ENCODE measurements around the gene DMRT1. TPM values are rescaled to one million over a fixed set of nuclear protein-coding genes. Genes with fewer than 3 reads are reported as not detected.

DMRT1 gene
- total RNA-seq, 2 donors from 2014 or later, result not detected

DNA sequence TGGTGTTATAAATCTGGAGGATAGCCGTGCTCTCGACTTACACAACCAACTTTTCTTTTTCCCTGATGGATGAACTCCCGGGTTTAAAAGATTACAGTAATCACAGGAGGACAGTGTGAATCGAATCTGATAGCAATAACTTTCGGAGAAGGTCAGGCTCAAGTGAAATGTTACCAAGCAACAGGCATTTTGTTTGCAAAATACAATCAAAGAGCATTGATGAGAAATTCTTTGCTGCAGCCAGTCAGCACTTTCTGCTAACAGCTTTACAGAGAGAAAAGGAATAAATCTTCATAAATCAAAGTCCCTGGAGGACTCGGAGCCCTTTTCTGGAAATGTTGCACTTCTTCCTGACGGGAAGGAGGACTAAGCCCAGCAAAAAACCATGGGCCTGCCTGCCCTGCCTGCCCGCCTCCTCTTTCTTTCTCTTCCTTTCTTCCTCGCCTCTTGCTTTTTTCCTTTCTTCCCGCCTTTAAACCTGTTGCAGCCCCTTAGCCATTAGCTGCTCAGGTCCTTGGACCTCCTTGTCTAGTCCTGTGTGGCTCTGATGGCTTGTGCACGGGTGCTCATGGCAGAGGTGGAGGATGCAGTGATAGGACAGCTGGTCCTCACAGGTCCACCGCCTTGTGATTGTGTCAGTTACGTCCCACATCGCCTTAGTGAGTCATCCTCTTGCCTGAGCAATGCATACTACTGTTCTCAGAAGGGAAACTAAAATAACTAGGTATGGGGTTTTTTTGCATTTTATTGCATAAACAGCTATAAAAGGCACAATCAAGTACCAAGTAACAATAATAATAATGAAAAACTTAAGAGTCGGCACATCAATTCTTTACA is 141.1 kb downstream of the DMRT1 start:
- TF ChIP-seq, protein P1, sequence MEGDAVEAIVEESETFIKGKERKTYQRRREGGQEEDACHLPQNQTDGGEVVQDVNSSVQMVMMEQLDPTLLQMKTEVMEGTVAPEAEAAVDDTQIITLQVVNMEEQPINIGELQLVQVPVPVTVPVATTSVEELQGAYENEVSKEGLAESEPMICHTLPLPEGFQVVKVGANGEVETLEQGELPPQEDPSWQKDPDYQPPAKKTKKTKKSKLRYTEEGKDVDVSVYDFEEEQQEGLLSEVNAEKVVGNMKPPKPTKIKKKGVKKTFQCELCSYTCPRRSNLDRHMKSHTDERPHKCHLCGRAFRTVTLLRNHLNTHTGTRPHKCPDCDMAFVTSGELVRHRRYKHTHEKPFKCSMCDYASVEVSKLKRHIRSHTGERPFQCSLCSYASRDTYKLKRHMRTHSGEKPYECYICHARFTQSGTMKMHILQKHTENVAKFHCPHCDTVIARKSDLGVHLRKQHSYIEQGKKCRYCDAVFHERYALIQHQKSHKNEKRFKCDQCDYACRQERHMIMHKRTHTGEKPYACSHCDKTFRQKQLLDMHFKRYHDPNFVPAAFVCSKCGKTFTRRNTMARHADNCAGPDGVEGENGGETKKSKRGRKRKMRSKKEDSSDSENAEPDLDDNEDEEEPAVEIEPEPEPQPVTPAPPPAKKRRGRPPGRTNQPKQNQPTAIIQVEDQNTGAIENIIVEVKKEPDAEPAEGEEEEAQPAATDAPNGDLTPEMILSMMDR (conservative IDR thresholded peaks at IDR 0.05), result no peak
- Mint-ChIP-seq H3K36me3 (ENCODE audit: low read depth) (no peaks in the 10 kb centered on the region), H3K9me3 (no peaks in the 10 kb centered on the region), H3K27me3 (ENCODE audit: insufficient read depth) (peaks cover 96% of the 10 kb centered on the region), H3K27ac (no peak overlapping the region), H3K4me3 (no peak overlapping the region), H3K4me1 (peaks cover under 1% of the 10 kb centered on the region)
- 77 to 80% methylated on average over 9 to 15 of the region's 15 CpGs for WGBS, 2 experiments (ENCODE audit: insufficient coverage in 1 of 2, insufficient read length in 1 of 2)
- H3K4me3 ChIP-seq (ENCODE audit: low read length), result no peak overlapping the region
- H3K4me1 ChIP-seq (ENCODE audit: control insufficient read depth, insufficient read depth, low read length), result no peaks in the 10 kb centered on the region
- H3K27ac ChIP-seq (ENCODE audit: low read depth, low read length), result no peak overlapping the region
- H3K27me3 ChIP-seq (ENCODE audit: control insufficient read depth, insufficient read depth, low read length, poor library complexity, severe bottlenecking), result peaks cover 100% of the 10 kb centered on the region
- DNase-seq, result no peak
- H3K9me3 ChIP-seq (ENCODE audit: control insufficient read depth, low read length), result no peaks in the 10 kb centered on the region
- H3K36me3 ChIP-seq (ENCODE audit: control insufficient read depth, insufficient read depth, low read length), result no peaks in the 10 kb centered on the region
- H3K9ac ChIP-seq (ENCODE audit: extremely low read depth, low read length, poor library complexity, severe bottlenecking), result no peak overlapping the region

DNA sequence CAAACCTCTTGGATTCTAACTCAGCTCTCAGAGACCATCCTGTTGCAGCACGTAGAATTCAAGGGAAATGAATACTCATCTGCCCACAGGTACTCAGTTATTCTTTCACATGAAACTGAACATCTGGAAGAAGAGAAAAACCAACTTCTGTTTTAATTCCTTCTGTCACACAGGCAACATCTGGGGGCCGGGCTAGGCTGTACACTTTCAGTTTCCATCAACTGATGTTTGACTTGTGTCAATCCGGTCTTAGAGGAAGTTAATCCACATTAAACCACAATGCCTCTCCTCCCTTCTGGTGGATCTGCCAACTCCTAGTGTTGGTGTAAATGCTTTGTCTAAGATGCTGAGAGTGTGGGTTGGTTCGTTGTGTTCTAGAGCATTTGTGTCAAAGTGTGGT is 152.5 kb downstream of the DMRT1 start:
- H3K27me3 ChIP-seq (ENCODE audit: control insufficient read depth, insufficient read depth, low read length, poor library complexity, severe bottlenecking), result peaks cover 28% of the 10 kb centered on the region
- no peak overlapping the region for H3K27ac ChIP-seq (ENCODE audit: low read depth, low read length)
- no peaks in the 10 kb centered on the region for H3K4me1 ChIP-seq (ENCODE audit: control insufficient read depth, insufficient read depth, low read length)
- Mint-ChIP-seq H3K36me3 (ENCODE audit: low read depth) (no peaks in the 10 kb centered on the region), H3K4me1 (no peaks in the 10 kb centered on the region), H3K27me3 (ENCODE audit: insufficient read depth) (peaks cover 69% of the 10 kb centered on the region), H3K4me3 (no peak overlapping the region), H3K27ac (no peak overlapping the region), H3K9me3 (peaks cover 15% of the 10 kb centered on the region)
- 80 to 88% methylated on average over 2 to 4 of the region's 4 CpGs for WGBS, 2 experiments (ENCODE audit: insufficient coverage in 1 of 2, insufficient read length in 1 of 2)
- H3K36me3 ChIP-seq (ENCODE audit: control insufficient read depth, insufficient read depth, low read length), result no peaks in the 10 kb centered on the region
- no peak for DNase-seq
- H3K9ac ChIP-seq (ENCODE audit: extremely low read depth, low read length, poor library complexity, severe bottlenecking), result no peak overlapping the region
- no peak overlapping the region for H3K4me3 ChIP-seq (ENCODE audit: low read length)
- TF ChIP-seq, protein P1 (conservative IDR thresholded peaks at IDR 0.05), result no peak
- H3K9me3 ChIP-seq (ENCODE audit: control insufficient read depth, low read length), result peaks cover 12% of the 10 kb centered on the region

GRCh38 chr9:995192-995591 is 153.7 kb downstream of the DMRT1 start:
- 92 to 93% methylated on average over 4 of the region's 4 CpGs for WGBS, 2 experiments (ENCODE audit: insufficient coverage in 1 of 2, insufficient read length in 1 of 2)
- H3K36me3 ChIP-seq (ENCODE audit: control insufficient read depth, insufficient read depth, low read length), result no peaks in the 10 kb centered on the region
- Mint-ChIP-seq H3K9me3 (peaks cover 26% of the 10 kb centered on the region), H3K36me3 (ENCODE audit: low read depth) (no peaks in the 10 kb centered on the region), H3K4me1 (no peaks in the 10 kb centered on the region), H3K27ac (no peak overlapping the region), H3K4me3 (no peak overlapping the region), H3K27me3 (ENCODE audit: insufficient read depth) (peaks cover 57% of the 10 kb centered on the region)
- peaks cover 20% of the 10 kb centered on the region for H3K27me3 ChIP-seq (ENCODE audit: control insufficient read depth, insufficient read depth, low read length, poor library complexity, severe bottlenecking)
- no peaks in the 10 kb centered on the region for H3K4me1 ChIP-seq (ENCODE audit: control insufficient read depth, insufficient read depth, low read length)
- TF ChIP-seq, protein P1 (conservative IDR thresholded peaks at IDR 0.05), result no peak
- no peak overlapping the region for H3K27ac ChIP-seq (ENCODE audit: low read depth, low read length)
- H3K9me3 ChIP-seq (ENCODE audit: control insufficient read depth, low read length), result peaks cover 23% of the 10 kb centered on the region
- no peak overlapping the region for H3K9ac ChIP-seq (ENCODE audit: extremely low read depth, low read length, poor library complexity, severe bottlenecking)
- H3K4me3 ChIP-seq (ENCODE audit: low read length), result no peak overlapping the region
- no peak for DNase-seq

All from endodermal cell (in vitro differentiated cells).